Peyer's patch (tissue), 4 donors: ENCODE data around the gene SIGLEC1. TPM values are rescaled to one million over a fixed set of nuclear protein-coding genes. Genes with fewer than 3 reads are reported as not detected.

Experiments used
- DNase-seq, 3 donors: peaks; one replicate each; pipeline ENCODE4 v3.0.0-alpha.2; 2017 to 2019
- H3K27ac ChIP-seq, 4 donors: fragments of 200-600 bp; sonication (generic); one replicate each; pipeline ENCODE4 v1.5.1; 2016 to 2019
- H3K27me3 ChIP-seq, 2 donors: fragments of 200-600 bp; sonication (generic); one replicate each; pipeline ENCODE4 v1.5.1; 2019
- H3K36me3 ChIP-seq, 3 donors: fragments of 200-600 bp; sonication (generic); one replicate each; pipeline ENCODE4 v1.5.1; 2016 to 2019
- H3K4me1 ChIP-seq, 4 donors: fragments of 200-600 bp; sonication (generic); one replicate each; pipeline ENCODE4 v1.5.1; 2016 to 2019
- H3K4me3 ChIP-seq, 4 donors: fragments of 200-600 bp; sonication (generic); 1 replicate in 3 of 4; 2 replicates in 1 of 4; pipeline ENCODE4 v1.5.1; 2016 to 2019; ENCODE audit warnings: mild to moderate bottlenecking in 1 of 4
- H3K9me3 ChIP-seq, 4 donors: fragments of 200-600 bp; sonication (generic); one replicate each; pipeline ENCODE4 v1.5.1; 2016 to 2019; ENCODE audit warnings: mild to moderate bottlenecking in 1 of 4
- CTCF ChIP-seq, 6 experiments: fragments of 450-650 bp in 4 of 6; fragments of 200-600 bp in 2 of 6; sonication (generic) in 1 of 6; IDR thresholded peaks; one replicate each; pipeline ENCODE4 v1.5.1; 2017 to 2019; ENCODE audit warnings: antibody characterized with exemption in 6 of 6, mild to moderate bottlenecking in 3 of 6, moderate library complexity in 1 of 6
- POLR2A ChIP-seq, 2 donors: fragments of 450-650 bp; IDR thresholded peaks; one replicate each; pipeline ENCODE4 v1.5.1; 2017; ENCODE audit warnings: antibody characterized with exemption in 2 of 2, mild to moderate bottlenecking in 2 of 2, moderate library complexity in 2 of 2
- total RNA-seq, 4 donors: library from RNA; depleted of rRNA; stranded (reverse); fragments of >200 nt; gene quantifications; one replicate each; pipeline ENCODE4 v1.1.0, GENCODE V29; 2016

SIGLEC1 gene
- total RNA-seq, 4 donors from 2014 or later = 2.3 to 10.7 (median 7.8) TPM

GRCh38 chr20:3699037-3699436, 13.4 kb downstream of the SIGLEC1 start:
- H3K27ac ChIP-seq = no peak overlapping the region
- TF ChIP-seq POLR2A (IDR thresholded peaks at IDR 0.05) = no peak
- no peak for TF ChIP-seq CTCF (IDR thresholded peaks at IDR 0.05)
- H3K4me3 ChIP-seq = no peak overlapping the region
- DNase-seq = no peak
- peaks cover 0 to 5% (median 0%) of the 10 kb centered on the region in 4 donors for H3K9me3 ChIP-seq
- H3K27me3 ChIP-seq = no peaks in the 10 kb centered on the region
- H3K36me3 ChIP-seq = no peaks in the 10 kb centered on the region
- H3K4me1 ChIP-seq = no peaks in the 10 kb centered on the region

- DNase-seq = no peak
These were observed 13.8 kb downstream of the SIGLEC1 start for GRCh38 chr20:3698591-3699001.

GRCh38 chr20:3697588-3698305, 14.7 kb downstream of the SIGLEC1 start:
- H3K4me1 ChIP-seq = no peaks in the 10 kb centered on the region
- H3K4me3 ChIP-seq = no peak overlapping the region
- no peaks in the 10 kb centered on the region for H3K27me3 ChIP-seq
- DNase-seq = no peak
- no peaks in the 10 kb centered on the region for H3K36me3 ChIP-seq
- H3K9me3 ChIP-seq = peaks cover 0 to 5% (median 0%) of the 10 kb centered on the region in 4 donors
- no peak for TF ChIP-seq POLR2A (IDR thresholded peaks at IDR 0.05)
- no peak overlapping the region for H3K27ac ChIP-seq

More at GRCh38 chr20:3698591-3699001, 13.8 kb downstream of the SIGLEC1 start:
- Histone ChIP-seq H3K36me3 (no peaks in the 10 kb centered on the region), H3K9me3 (peaks cover 0 to 5% (median 0%) of the 10 kb centered on the region in 4 donors), H3K4me3 (no peak overlapping the region), H3K27ac (no peak overlapping the region), H3K27me3 (no peaks in the 10 kb centered on the region), H3K4me1 (no peaks in the 10 kb centered on the region)
- TF ChIP-seq POLR2A (IDR thresholded peaks at IDR 0.05) (no peak), CTCF (IDR thresholded peaks at IDR 0.05) (no peak)

GRCh38 chr20:3696745-3697587, 15.4 kb downstream of the SIGLEC1 start:
- peak in 1 of 3 donors; percentile 42 for DNase-seq
- TF ChIP-seq CTCF (IDR thresholded peaks at IDR 0.05) (no peak), POLR2A (IDR thresholded peaks at IDR 0.05) (no peak)
- H3K27me3 ChIP-seq = no peaks in the 10 kb centered on the region

GRCh38 chr20:3696200-3696599, 16.2 kb downstream of the SIGLEC1 start:
- no peaks in the 10 kb centered on the region for H3K4me1 ChIP-seq
- no peaks in the 10 kb centered on the region for H3K27me3 ChIP-seq
- no peak for DNase-seq
- H3K27ac ChIP-seq = no peak overlapping the region
- TF ChIP-seq CTCF (IDR thresholded peaks at IDR 0.05) = peak in 3 of 6 experiments; percentile 14 to 41 (median 23)
- no peak for TF ChIP-seq POLR2A (IDR thresholded peaks at IDR 0.05)
- H3K36me3 ChIP-seq = no peaks in the 10 kb centered on the region
- peaks cover 0 to 5% (median 0%) of the 10 kb centered on the region in 4 donors for H3K9me3 ChIP-seq
- H3K4me3 ChIP-seq = no peak overlapping the region

More at GRCh38 chr20:3696745-3697587, 15.4 kb downstream of the SIGLEC1 start:
- Histone ChIP-seq H3K4me1 (no peaks in the 10 kb centered on the region), H3K27ac (no peak overlapping the region), H3K4me3 (no peak overlapping the region), H3K9me3 (peaks cover 0 to 5% (median 0%) of the 10 kb centered on the region in 4 donors), H3K36me3 (no peaks in the 10 kb centered on the region)

- Histone ChIP-seq H3K36me3 (no peaks in the 10 kb centered on the region), H3K4me3 (no peak overlapping the region), H3K27ac (no peak overlapping the region), H3K9me3 (peaks cover 0 to 5% (median 0%) of the 10 kb centered on the region in 4 donors), H3K4me1 (no peaks in the 10 kb centered on the region), H3K27me3 (no peaks in the 10 kb centered on the region)
- DNase-seq = no peak
- TF ChIP-seq CTCF (IDR thresholded peaks at IDR 0.05) (no peak), POLR2A (IDR thresholded peaks at IDR 0.05) (no peak)
These were observed 17.5 kb downstream of the SIGLEC1 start for GRCh38 chr20:3694864-3695263.
